IMR-90 (cell line): ENCODE data around the gene PAPSS2. TPM values are rescaled to one million over a fixed set of nuclear protein-coding genes. Genes with fewer than 3 reads are reported as not detected.

ENCODE experiments used
- ATAC-seq: fragments of 200-7000 bp; cut with Tn5 transposase; 2 replicates; pipeline ENCODE4 v1.9.1; 2020; ENCODE audit warnings: low read depth, mild to moderate bottlenecking, moderate library complexity
- BruUV-seq: library from RNA; stranded (reverse); fragments of 400-500 nt; replicated peaks from 2 replicates; lab custom pipeline; 2021; lab: Mats Ljungman, UMichigan
- CTCF ChIA-PET: fragments of 300-600 bp; formaldehyde crosslinking; extraction: SDS; loops from one replicate; lab custom pipeline; 2021; ENCODE audit warnings: antibody characterized with exemption; lab: Yijun Ruan, JAX
- POLR2A ChIA-PET: fragments of 300-600 bp; sonication (Branson Sonifier 250); formaldehyde crosslinking; loops from one replicate; lab custom pipeline; 2022; ENCODE audit warnings: antibody characterized with exemption; ENCODE audit not compliant: unreplicated experiment; lab: Charles Lee
- DNase-seq: peaks from one replicate; pipeline ENCODE4 v3.0.0; 2013
- H2AFZ ChIP-seq: replicated peaks from 2 replicates; pipeline ENCODE3; 2013; ENCODE audit warnings: low read length, mild to moderate bottlenecking; ENCODE audit not compliant: poor library complexity
- H2AK5ac ChIP-seq: 2 replicates; pipeline ENCODE4 v1.6.1; 2013; ENCODE audit warnings: low read depth, low read length, inconsistent platforms
- H2AK9ac ChIP-seq: replicated peaks from 2 replicates; pipeline ENCODE3; 2013; ENCODE audit warnings: mild to moderate bottlenecking, low read depth, low read length, moderate library complexity; ENCODE audit not compliant: poor library complexity
- H2BK120ac ChIP-seq: 2 replicates; pipeline ENCODE4 v1.6.1; 2013; ENCODE audit warnings: low read depth, low read length, inconsistent platforms
- H2BK15ac ChIP-seq: 3 replicates; pipeline ENCODE4 v1.6.1; 2013; ENCODE audit warnings: low read depth, low read length, inconsistent platforms
- H2BK20ac ChIP-seq: 2 replicates; pipeline ENCODE4 v1.6.1; 2013; ENCODE audit warnings: low read depth, mild to moderate bottlenecking, inconsistent platforms, low read length, moderate library complexity
- H2BK5ac ChIP-seq: 2 replicates; pipeline ENCODE4 v1.6.1; 2013; ENCODE audit warnings: mild to moderate bottlenecking, low read depth, low read length, inconsistent platforms; ENCODE audit not compliant: poor library complexity, severe bottlenecking
- H3K14ac ChIP-seq: replicated peaks from 2 replicates; pipeline ENCODE4 v1.6.1; 2013; ENCODE audit warnings: low read depth, low read length, inconsistent platforms
- H3K18ac ChIP-seq: 2 replicates; pipeline ENCODE4 v1.6.1; 2013; ENCODE audit warnings: low read depth, low read length, control low read depth
- H3K23ac ChIP-seq: 2 replicates; pipeline ENCODE4 v1.6.1; 2013; ENCODE audit warnings: low read depth, low read length, inconsistent platforms
- H3K27ac ChIP-seq: 2 replicates; pipeline ENCODE4 v1.5.1; 2013; ENCODE audit warnings: mild to moderate bottlenecking, control low read depth, low read length; ENCODE audit not compliant: insufficient read depth
- H3K27me3 ChIP-seq: 2 replicates; pipeline ENCODE4 v1.6.1; 2013; ENCODE audit warnings: low read length; ENCODE audit not compliant: control insufficient read depth, insufficient read depth
- H3K36me3 ChIP-seq: 2 replicates; pipeline ENCODE4 v1.6.1; 2013; ENCODE audit warnings: low read length, mixed read lengths; ENCODE audit not compliant: control insufficient read depth, insufficient read depth
- H3K4ac ChIP-seq: 2 replicates; pipeline ENCODE4 v1.6.1; 2013; ENCODE audit warnings: low read depth, low read length, inconsistent platforms
- H3K4me1 ChIP-seq: 2 replicates; pipeline ENCODE4 v1.6.1; 2013; ENCODE audit warnings: low read length, mixed read lengths; ENCODE audit not compliant: control insufficient read depth, insufficient read depth
- H3K4me2 ChIP-seq: 2 replicates; pipeline ENCODE4 v1.6.1; 2013; ENCODE audit warnings: low read depth, mild to moderate bottlenecking, control low read depth, low read length, moderate library complexity
- H3K4me3 ChIP-seq: 2 replicates; pipeline ENCODE4 v1.5.1; 2013; ENCODE audit warnings: low read depth, mild to moderate bottlenecking, control low read depth, low read length, moderate library complexity; ENCODE audit not compliant: insufficient read depth
- H3K56ac ChIP-seq: 2 replicates; pipeline ENCODE4 v1.6.1; 2013; ENCODE audit warnings: low read length, inconsistent platforms; ENCODE audit not compliant: insufficient read depth; ENCODE audit errors: extremely low read depth
- H3K79me1 ChIP-seq, 2 experiments: 2 replicates each; pipeline ENCODE4 v1.6.1; 2013; ENCODE audit warnings: low read length in 2 of 2, inconsistent platforms in 1 of 2, low read depth in 1 of 2
- H3K9ac ChIP-seq: 2 replicates; pipeline ENCODE4 v1.6.1; 2013; ENCODE audit warnings: low read depth, low read length, control low read depth
- H3K9me1 ChIP-seq: 2 replicates; pipeline ENCODE4 v1.6.1; 2013; ENCODE audit warnings: low read length, inconsistent platforms; ENCODE audit not compliant: insufficient read depth
- H3K9me3 ChIP-seq: 2 replicates; pipeline ENCODE4 v1.6.1; 2013; ENCODE audit warnings: low read length; ENCODE audit not compliant: control insufficient read depth, insufficient read depth
- H4K20me1 ChIP-seq: 2 replicates; pipeline ENCODE4 v1.6.1; 2013; ENCODE audit warnings: low read length, inconsistent platforms; ENCODE audit not compliant: insufficient read depth
- H4K5ac ChIP-seq: 2 replicates; pipeline ENCODE4 v1.6.1; 2013; ENCODE audit warnings: mild to moderate bottlenecking, low read depth, low read length, control low read depth
- H4K8ac ChIP-seq, 2 experiments: 2 replicates each; pipeline ENCODE4 v1.6.1; 2013; ENCODE audit warnings: low read depth in 2 of 2, low read length in 2 of 2, control low read depth in 1 of 2, inconsistent platforms in 1 of 2
- H4K91ac ChIP-seq: 2 replicates; pipeline ENCODE4 v1.6.1; 2013; ENCODE audit warnings: low read depth, low read length, inconsistent platforms; ENCODE audit not compliant: insufficient read depth
- MAZ ChIP-seq: IDR thresholded peaks from 2 replicates; pipeline ENCODE4 v1.6.1; 2012; ENCODE audit warnings: low read depth, mild to moderate bottlenecking, low read length, improper control_type of control experiment, moderate library complexity, borderline replicate concordance
- MXI1 ChIP-seq: IDR thresholded peaks from 2 replicates; pipeline ENCODE4 v1.6.1; 2012; ENCODE audit warnings: low read depth, mild to moderate bottlenecking, low read length, moderate library complexity, borderline replicate concordance
- SMC3 ChIP-seq: fragments of 150-350 bp; IDR thresholded peaks from 2 replicates; pipeline ENCODE4 v1.6.1; 2016; ENCODE audit warnings: low read depth, mild to moderate bottlenecking, antibody characterized with exemption, low read length, moderate library complexity
- WGBS, 2 experiments: methylation state at CpG; one replicate each; pipeline versions ENCODE4 v1.1.5 to v1.1.7; 2013; ENCODE audit warnings: missing lambda C conversion rate in 2 of 2; ENCODE audit not compliant: insufficient read length in 1 of 2; ENCODE audit errors: extremely low coverage in 2 of 2; 5-methylcytosine and 5-hydroxymethylcytosine counted together
- dilution Hi-C: fragments of 300-500 bp; cut with HindIII; formaldehyde crosslinking; loops from one replicate; pipeline ENCODE4 v1.14.3; 2018; ENCODE audit warnings: low sequenced_read_pairs; ENCODE audit not compliant: unreplicated experiment
- in situ Hi-C: fragments of 300-500 bp; cut with MboI; formaldehyde crosslinking; loops from 3 replicates; pipeline ENCODE4 v1.14.3; 2019; ENCODE audit warnings: low sequenced_read_pairs, inconsistent platforms, mixed read lengths
- intact Hi-C: fragments of 100-400 bp; cut with micrococcal nuclease; formaldehyde crosslinking; loops from 2 replicates; pipeline ENCODE4 v1.10.0; 2022
- polyA plus RNA-seq, 3 experiments: library from polyadenylated mRNA; depleted of rRNA; stranded (reverse); fragments of >200 nt; gene quantifications; 2 replicates each; pipeline ENCODE4 v1.2.3, GENCODE V29; 2012; ENCODE audit warnings: low replicate concordance in 1 of 3
- total RNA-seq: library from RNA; depleted of rRNA; stranded (reverse); fragments of >200 nt; gene quantifications from 2 replicates; pipeline ENCODE4 v1.2.3, GENCODE V29; 2012
- TF ChIP-seq, protein P1 (sequence below): conservative IDR thresholded peaks from 2 replicates; pipeline ENCODE4 v1.5.1; 2012; ENCODE audit warnings: mild to moderate bottlenecking, low read depth, low read length, improper control_type of control experiment

Gene PAPSS2
- total and polyA plus RNA-seq, 2 of the 4 experiments (the other 2 are of a cell fraction): 55.0 to 63.3 TPM

DNA sequence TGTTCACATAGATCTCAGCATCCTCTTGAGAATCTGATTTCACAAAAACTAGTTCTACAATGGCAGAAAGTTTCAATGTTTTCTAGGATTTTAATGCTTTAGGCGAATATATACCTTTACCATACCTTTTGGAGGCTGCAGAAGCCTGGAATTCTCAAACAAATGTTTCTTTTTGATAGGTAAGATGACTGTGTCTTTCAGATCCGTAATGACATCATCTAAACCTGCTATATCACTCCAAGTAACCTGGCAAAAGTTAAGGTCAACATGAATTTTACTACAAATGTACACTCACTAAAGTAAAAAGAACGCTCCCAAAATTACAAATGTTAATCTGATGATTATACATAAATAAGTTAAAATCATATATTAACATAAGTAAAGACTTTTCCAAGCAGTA, 130.5 kb downstream of the PAPSS2 start:
- POLR2A ChIA-PET: no interaction called here
- peaks cover 10 to 35% of the 10 kb centered on the region in 2 experiments for H3K79me1 ChIP-seq
- CTCF ChIA-PET: no interaction called here
- DNase-seq: no peak
- H3K27ac ChIP-seq: no peak overlapping the region
- dilution Hi-C loops: no loop called here
- H3K18ac ChIP-seq: no peak overlapping the region
- H3K23ac ChIP-seq: no peak overlapping the region
- intact Hi-C loops: no loop called here
- H4K5ac ChIP-seq: no peak overlapping the region
- H3K9me3 ChIP-seq: no peaks in the 10 kb centered on the region
- H3K4me3 ChIP-seq: no peak overlapping the region
- H4K20me1 ChIP-seq: peaks cover 6% of the 10 kb centered on the region; the same call in 1 of the 2 replicates
- no peak overlapping the region for H3K4ac ChIP-seq
- ATAC-seq: no peak
- no peak for TF ChIP-seq MAZ
- TF ChIP-seq, protein P1, sequence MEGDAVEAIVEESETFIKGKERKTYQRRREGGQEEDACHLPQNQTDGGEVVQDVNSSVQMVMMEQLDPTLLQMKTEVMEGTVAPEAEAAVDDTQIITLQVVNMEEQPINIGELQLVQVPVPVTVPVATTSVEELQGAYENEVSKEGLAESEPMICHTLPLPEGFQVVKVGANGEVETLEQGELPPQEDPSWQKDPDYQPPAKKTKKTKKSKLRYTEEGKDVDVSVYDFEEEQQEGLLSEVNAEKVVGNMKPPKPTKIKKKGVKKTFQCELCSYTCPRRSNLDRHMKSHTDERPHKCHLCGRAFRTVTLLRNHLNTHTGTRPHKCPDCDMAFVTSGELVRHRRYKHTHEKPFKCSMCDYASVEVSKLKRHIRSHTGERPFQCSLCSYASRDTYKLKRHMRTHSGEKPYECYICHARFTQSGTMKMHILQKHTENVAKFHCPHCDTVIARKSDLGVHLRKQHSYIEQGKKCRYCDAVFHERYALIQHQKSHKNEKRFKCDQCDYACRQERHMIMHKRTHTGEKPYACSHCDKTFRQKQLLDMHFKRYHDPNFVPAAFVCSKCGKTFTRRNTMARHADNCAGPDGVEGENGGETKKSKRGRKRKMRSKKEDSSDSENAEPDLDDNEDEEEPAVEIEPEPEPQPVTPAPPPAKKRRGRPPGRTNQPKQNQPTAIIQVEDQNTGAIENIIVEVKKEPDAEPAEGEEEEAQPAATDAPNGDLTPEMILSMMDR: no peak
- no peak for TF ChIP-seq SMC3
- no peak for TF ChIP-seq MXI1
- WGBS, 2 experiments: no CpG with 5 or more reads among the region's 3 CpGs
- no peak overlapping the region for H2AK5ac ChIP-seq
- H2BK15ac ChIP-seq: no peak overlapping the region
- no peaks in the 10 kb centered on the region for H3K27me3 ChIP-seq
- in situ Hi-C loops: no loop called here
- H3K4me1 ChIP-seq: no peaks in the 10 kb centered on the region
- H3K9ac ChIP-seq: no peak overlapping the region
- H3K4me2 ChIP-seq: no peak overlapping the region
- H2BK5ac ChIP-seq: no peak overlapping the region
- H2BK120ac ChIP-seq: no peak overlapping the region
- H3K14ac ChIP-seq: no peak overlapping the region
- H3K56ac ChIP-seq: no peak overlapping the region
- BruUV-seq: no TSS peak
- no peak overlapping the region for H2BK20ac ChIP-seq
- H3K36me3 ChIP-seq: peaks cover 11% of the 10 kb centered on the region
- no peak overlapping the region for H2AK9ac ChIP-seq
- no peak overlapping the region for H4K8ac ChIP-seq
- H3K9me1 ChIP-seq: peaks cover 7% of the 10 kb centered on the region; the same call in 1 of the 2 replicates
- no peak overlapping the region for H2AFZ ChIP-seq
- H4K91ac ChIP-seq: no peak overlapping the region
